HCT116 (cell line): Measurements from ENCODE around the gene TMEM40. TPM values are rescaled to one million over a fixed set of nuclear protein-coding genes. Genes with fewer than 3 reads are reported as not detected.

Experiments used
- ATAC-seq: fragments of 200-7000 bp; cut with Tn5 transposase; 2 replicates; pipeline ENCODE4 v1.9.1; 2020; ENCODE audit warnings: mild to moderate bottlenecking, moderate library complexity
- BruUV-seq: library from RNA; stranded (reverse); fragments of 400-500 nt; replicated peaks from 2 replicates; lab custom pipeline; 2021; lab: Mats Ljungman, UMichigan
- CTCF ChIA-PET: fragments of 300-600 bp; sonication (Branson Sonifier 250); formaldehyde crosslinking; loops from one replicate; lab custom pipeline; 2021; ENCODE audit warnings: antibody characterized with exemption; lab: Charles Lee
- POLR2A ChIA-PET: fragments of 300-600, 350-600 bp; sonication (Branson Sonifier 250); formaldehyde crosslinking; loops from one replicate; lab custom pipeline; 2021; ENCODE audit warnings: antibody characterized with exemption; lab: Charles Lee
- RAD21 ChIA-PET, 2 experiments: fragments of 300-600 bp; sonication (Branson Sonifier 250); formaldehyde crosslinking; loops; one replicate each; lab custom pipeline; 2023; ENCODE audit warnings: low total read pairs in 2 of 2; ENCODE audit not compliant: uncharacterized antibody in 2 of 2, unreplicated experiment in 2 of 2, low non-redundant PET in 1 of 2; lab: Charles Lee
- DNase-seq: peaks from one replicate; pipeline ENCODE4 v3.0.0-alpha.2; 2010; ENCODE audit warnings: low read depth, low spot score
- H2AFZ ChIP-seq: fragments of 200-600 bp; shearing (Covaris generic), sonication (generic); 2 replicates; pipeline ENCODE4 v1.6.1; 2017; ENCODE audit warnings: low read depth, mixed run types, mixed read lengths, antibody characterized with exemption, low read length; ENCODE audit not compliant: poor library complexity, severe bottlenecking
- H3K27ac ChIP-seq: 2 replicates; pipeline ENCODE4 v1.5.1; 2012; ENCODE audit warnings: low read depth, low read length
- H3K27me3 ChIP-seq: fragments of 200-600 bp; sonication (generic); 2 replicates; pipeline ENCODE4 v1.6.1; 2016; ENCODE audit warnings: mixed run types, low read length, mixed read lengths; ENCODE audit not compliant: insufficient read depth
- H3K36me3 ChIP-seq, 2 experiments: fragments of 200-500 bp in 1 of 2; fragments of 200-600 bp in 1 of 2; sonication (Bioruptor generic) in 1 of 2; sonication (generic) in 1 of 2; 2 replicates each; pipeline versions ENCODE4 v1.5.1 to v1.6.1; 2014 to 2016; ENCODE audit warnings: low read length in 2 of 2, inconsistent platforms in 1 of 2, mixed read lengths in 1 of 2, mixed run types in 1 of 2; ENCODE audit not compliant: insufficient read depth in 2 of 2, control insufficient read depth in 1 of 2
- H3K4me1 ChIP-seq, 2 experiments: fragments of 200-600 bp in 1 of 2; sonication (generic) in 1 of 2; 2 replicates each; pipeline versions ENCODE4 v1.5.1 to v1.6.1; 2012 to 2017; ENCODE audit warnings: low read length in 2 of 2, inconsistent platforms in 1 of 2, mild to moderate bottlenecking in 1 of 2, mixed read lengths in 1 of 2, mixed run types in 1 of 2, moderate library complexity in 1 of 2; ENCODE audit not compliant: insufficient read depth in 2 of 2, control insufficient read depth in 1 of 2
- H3K4me2 ChIP-seq: fragments of 200-600 bp; sonication (generic); 2 replicates; pipeline ENCODE4 v1.6.1; 2017; ENCODE audit warnings: mixed run types, low read length, mixed read lengths
- H3K4me3 ChIP-seq, 2 experiments: fragments of 200-600 bp in 1 of 2; sonication (generic) in 1 of 2; replicated peaks in 1 of 2; 2 replicates each; pipeline ENCODE4 v1.5.1; 2011 to 2016; ENCODE audit warnings: low read length in 2 of 2, control low read depth in 1 of 2, low read depth in 1 of 2, mild to moderate bottlenecking in 1 of 2, mixed read lengths in 1 of 2, mixed run types in 1 of 2
- H3K79me2 ChIP-seq: fragments of 200-600 bp; sonication (generic); 2 replicates; pipeline ENCODE4 v1.6.1; 2017; ENCODE audit warnings: mild to moderate bottlenecking, mixed run types, low read length, moderate library complexity, mixed read lengths; ENCODE audit not compliant: insufficient read depth
- H3K9ac ChIP-seq: fragments of 200-600 bp; sonication (generic); 2 replicates; pipeline ENCODE4 v1.6.1; 2016; ENCODE audit warnings: low read length, mixed read lengths
- H3K9me2 ChIP-seq: fragments of 200-600 bp; sonication (generic), shearing (Covaris generic); 2 replicates; pipeline ENCODE4 v1.6.1; 2017; ENCODE audit warnings: mixed run types, mild to moderate bottlenecking, moderate library complexity; ENCODE audit not compliant: insufficient read depth
- H3K9me3 ChIP-seq, 2 experiments: fragments of 200-500 bp in 1 of 2; fragments of 200-600 bp in 1 of 2; sonication (Bioruptor generic) in 1 of 2; sonication (generic) in 1 of 2; 2 replicates each; pipeline ENCODE4 v1.6.1; 2014 to 2017; ENCODE audit warnings: low read length in 2 of 2, mixed read lengths in 2 of 2, inconsistent platforms in 1 of 2, low read depth in 1 of 2, mild to moderate bottlenecking in 1 of 2, mixed run types in 1 of 2, moderate library complexity in 1 of 2; ENCODE audit not compliant: control insufficient read depth in 1 of 2, insufficient read depth in 1 of 2
- H4K20me1 ChIP-seq: fragments of 200-600 bp; sonication (generic), shearing (Covaris generic); 2 replicates; pipeline ENCODE4 v1.6.1; 2017; ENCODE audit warnings: mixed run types, mild to moderate bottlenecking, moderate library complexity; ENCODE audit not compliant: insufficient read depth
- ATF3 ChIP-seq: IDR thresholded peaks from 2 replicates; pipeline ENCODE4 v1.6.1; 2012
- CEBPB ChIP-seq: IDR thresholded peaks from 2 replicates; pipeline ENCODE4 v1.6.1; 2012; ENCODE audit warnings: low read depth
- CTCF ChIP-seq, 3 experiments: fragments of 200-600 bp in 1 of 3; sonication (generic) in 1 of 3; IDR thresholded peaks in 2 of 3; conservative IDR thresholded peaks in 1 of 3; 2 replicates each; pipeline ENCODE4 v1.5.1; 2012 to 2017; ENCODE audit warnings: low read depth in 2 of 3, low read length in 2 of 3, antibody characterized with exemption in 1 of 3, borderline replicate concordance in 1 of 3, control low read depth in 1 of 3, mild to moderate bottlenecking in 1 of 3, mixed read lengths in 1 of 3, mixed run types in 1 of 3, moderate library complexity in 1 of 3; ENCODE audit not compliant: insufficient read depth in 1 of 3
- ELF1 ChIP-seq: IDR thresholded peaks from 2 replicates; pipeline ENCODE4 v1.6.1; 2012; ENCODE audit warnings: low read depth, borderline replicate concordance
- EZH2 ChIP-seq: fragments of 200-600 bp; sonication (generic); IDR thresholded peaks from 2 replicates; pipeline ENCODE4 v1.6.1; 2017; ENCODE audit warnings: antibody characterized with exemption, mixed run types
- EZH2phosphoT487 ChIP-seq: fragments of 200-600 bp; IDR thresholded peaks from 2 replicates; pipeline ENCODE4 v1.6.1; 2018; ENCODE audit warnings: antibody characterized with exemption, borderline replicate concordance
- FOSL1 ChIP-seq: IDR thresholded peaks from 2 replicates; pipeline ENCODE4 v1.6.1; 2012; ENCODE audit warnings: low read depth
- POLR2A ChIP-seq: IDR thresholded peaks from 2 replicates; pipeline ENCODE4 v1.7.0; 2011; ENCODE audit warnings: borderline replicate concordance; ENCODE audit not compliant: insufficient read depth, insufficient read length; ENCODE audit errors: extremely low read depth
- POLR2AphosphoS5 ChIP-seq: IDR thresholded peaks from 2 replicates; pipeline ENCODE4 v1.6.1; 2011; ENCODE audit warnings: mild to moderate bottlenecking, low read depth, low read length, moderate library complexity
- RAD21 ChIP-seq: IDR thresholded peaks from 2 replicates; pipeline ENCODE4 v1.6.1; 2012; ENCODE audit warnings: low read depth, mild to moderate bottlenecking
- REST ChIP-seq: IDR thresholded peaks from 2 replicates; pipeline ENCODE4 v1.6.1; 2012; ENCODE audit warnings: low read depth
- SIN3A ChIP-seq: IDR thresholded peaks from 2 replicates; pipeline ENCODE4 v1.6.1; 2012; ENCODE audit warnings: low read depth
- SP1 ChIP-seq: IDR thresholded peaks from 2 replicates; pipeline ENCODE4 v1.6.1; 2012; ENCODE audit warnings: low read depth
- SRF ChIP-seq: IDR thresholded peaks from 2 replicates; pipeline ENCODE4 v1.6.1; 2012; ENCODE audit warnings: low read depth
- TCF7L2 ChIP-seq: IDR thresholded peaks from 2 replicates; pipeline ENCODE4 v1.7.0; 2011; ENCODE audit warnings: borderline replicate concordance, inconsistent platforms; ENCODE audit not compliant: insufficient read depth, insufficient read length; ENCODE audit errors: extremely low read depth
- YY1 ChIP-seq: IDR thresholded peaks from 2 replicates; pipeline ENCODE4 v1.6.1; 2011; ENCODE audit warnings: low read length, low read depth, moderate library complexity, mild to moderate bottlenecking; ENCODE audit not compliant: insufficient replicate concordance; ENCODE audit errors: extremely low read depth
- ZBTB33 ChIP-seq: IDR thresholded peaks from 2 replicates; pipeline ENCODE4 v1.6.1; 2011; ENCODE audit warnings: mild to moderate bottlenecking, low read length, moderate library complexity; ENCODE audit not compliant: insufficient replicate concordance; ENCODE audit errors: extremely low read depth
- ZFX ChIP-seq: fragments of 450-650 bp; IDR thresholded peaks from 2 replicates; pipeline ENCODE4 v1.6.1; 2017
- ZNF274 ChIP-seq: fragments of 200-500 bp; sonication (Bioruptor generic); IDR thresholded peaks from 2 replicates; pipeline ENCODE4 v1.6.1; 2014; ENCODE audit warnings: mild to moderate bottlenecking, low read depth, low read length, inconsistent platforms
- intact Hi-C: fragments of 100-400 bp; cut with micrococcal nuclease; formaldehyde crosslinking; loops from 2 replicates; pipeline ENCODE4 v1.10.0; 2022
- total RNA-seq: library from RNA; stranded (reverse); gene quantifications from one replicate; pipeline ENCODE4 v1.2.1, GENCODE V29; 2021; ENCODE audit not compliant: unreplicated experiment

TMEM40 gene
- total RNA-seq, 1 experiment from 2014 or later, result 12.3 TPM

- Histone ChIP-seq H3K9ac (no peak overlapping the region), H3K79me2 (no peaks in the 10 kb centered on the region), H3K27ac (no peak overlapping the region), H2AFZ (peak overlapping the region; percentile 77), H3K27me3 (no peaks in the 10 kb centered on the region), H3K4me2 (peak overlapping the region; percentile 37), H4K20me1 (no peaks in the 10 kb centered on the region), H3K36me3 (no peaks in the 10 kb centered on the region), H3K9me2 (no peaks in the 10 kb centered on the region), H3K4me1 (peaks cover 0 to 20% of the 10 kb centered on the region in 2 experiments; a peak in 3 of 4 replicates), H3K9me3 (no peaks in the 10 kb centered on the region), H3K4me3 (no peak overlapping the region)
- ATAC-seq, result peak; percentile 48; the same call in 1 of the 2 replicates
- no peak for DNase-seq
- ChIA-PET POLR2A (interaction anchor here (0.7 to 1.3 kb wide), 3 partner anchors 10 to 94 kb away, joined by 3 to 7 read pairs (median 4); no protein-coding TSS in a partner anchor), CTCF (interaction anchor here (0.6 to 1.6 kb wide), 5 partner anchors 10 to 53 kb away, joined by 3 to 5 read pairs (median 3); partner anchors contain the start of gene RAF1), RAD21 (interaction anchor here in 1 of 2 experiments (0.6 to 0.7 kb wide), 2 partner anchors 10 to 78 kb away, joined by 4 read pairs; no protein-coding TSS in a partner anchor)
- BruUV-seq, result no TSS peak
- TF ChIP-seq CTCF (IDR thresholded peaks at IDR 0.05 in 2 of 3, conservative IDR thresholded peaks at IDR 0.05 in 1 of 3; ENCODE audit: borderline replicate concordance in 1 of 3, insufficient read depth in 1 of 3, low read depth in 2 of 3, low read length in 2 of 3) (no peak), ELF1 (no peak), CEBPB (no peak), FOSL1 (no peak), SRF (no peak), SIN3A (no peak), RAD21 (no peak), ATF3 (no peak), POLR2A (no peak), TCF7L2 (no peak), EZH2phosphoT487 (no peak), YY1 (no peak), POLR2AphosphoS5 (no peak), EZH2 (no peak), ZNF274 (no peak), ZBTB33 (no peak), REST (no peak), SP1 (no peak), ZFX (no peak)
- intact Hi-C loops, result no loop called here
Measured at GRCh38 chr3:12716605-12717151, 42.4 kb downstream of the TMEM40 start.
